NCI-H2196 (cell line): ENCODE results near the gene TNNC1.

ENCODE experiments used
- DNase-seq: peaks from one replicate; lab custom pipeline; 2025; ENCODE audit not compliant: unreplicated experiment; lab: John Stamatoyannopoulos, UW

TNNC1 gene

DNA sequence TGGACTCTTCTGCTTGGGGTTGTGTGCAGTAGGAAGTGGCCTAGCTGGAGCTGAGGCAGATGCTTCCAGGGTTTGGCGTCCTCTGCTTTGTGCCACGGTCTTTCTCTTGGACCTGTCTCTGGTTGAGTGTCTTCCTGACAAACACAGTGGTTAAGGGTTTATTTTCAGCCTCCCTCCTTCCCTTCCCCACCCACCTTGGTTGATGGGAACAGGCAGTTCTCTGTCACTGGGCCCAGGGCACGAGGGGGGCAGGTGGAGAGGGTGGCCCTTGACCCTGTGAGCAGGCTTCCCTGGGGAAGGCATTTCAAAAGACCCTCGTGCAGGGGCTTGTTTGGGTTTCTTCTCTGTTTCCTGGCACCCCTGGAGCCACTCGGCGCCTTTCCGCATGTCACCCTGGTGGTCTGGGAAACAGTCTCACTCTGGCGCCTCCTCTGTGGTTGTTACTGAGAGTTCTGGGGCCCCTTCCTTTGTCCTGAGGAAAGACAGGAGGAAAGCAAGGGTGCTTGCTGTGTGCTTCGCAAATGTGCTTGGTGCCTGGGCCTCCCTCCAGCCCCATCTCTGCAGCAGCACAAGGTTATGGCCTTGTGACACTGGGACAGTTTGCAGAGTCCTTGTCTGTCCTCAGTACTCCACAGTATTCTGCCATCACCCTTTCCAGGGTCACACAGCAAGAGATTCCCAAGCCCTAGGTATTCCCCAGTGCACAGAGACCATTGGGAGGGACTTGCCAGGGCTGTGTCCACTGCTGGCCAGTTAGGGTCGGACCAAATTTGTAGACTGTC, 31.0 kb upstream of the TNNC1 start:
- DNase-seq: no peak

DNA sequence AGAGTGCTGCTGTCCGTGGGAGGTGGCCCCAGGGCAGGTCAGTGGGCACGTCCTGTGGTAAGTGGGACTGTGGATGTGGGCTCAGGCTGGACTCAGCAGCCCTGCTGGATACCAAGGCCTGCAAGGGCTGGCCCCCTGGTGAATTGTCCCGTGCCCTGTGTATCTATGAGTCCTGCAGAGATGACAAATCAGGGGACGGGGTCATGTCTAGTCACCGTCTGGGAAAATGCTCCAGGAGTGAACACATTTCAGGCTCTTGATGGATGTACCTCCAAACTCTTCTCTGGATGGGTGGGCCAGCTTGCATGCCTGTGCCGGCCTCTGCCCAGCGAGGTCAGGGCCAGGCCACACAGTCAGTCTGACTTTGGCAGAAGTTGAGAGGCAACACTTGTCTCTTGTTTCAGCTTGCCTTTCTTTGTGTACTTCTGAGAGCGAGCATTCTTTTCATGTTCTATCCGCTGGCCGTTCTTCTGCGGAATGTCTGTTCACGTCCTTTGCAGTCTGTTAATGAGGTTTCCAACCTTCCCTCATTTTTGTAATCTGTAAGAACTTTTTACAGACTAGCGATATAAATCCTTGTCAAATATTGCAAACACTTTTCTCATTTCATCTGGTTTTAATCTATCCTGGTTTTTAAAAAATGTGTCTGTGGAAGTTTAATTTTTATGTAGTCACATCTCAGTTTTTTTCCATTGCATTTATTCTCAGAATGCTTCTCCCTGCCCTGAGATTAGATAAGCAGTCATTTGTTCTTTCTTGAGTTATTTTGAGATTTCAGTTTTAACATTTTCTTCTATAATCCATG, 29.9 kb upstream of the TNNC1 start:
- DNase-seq: no peak

DNA sequence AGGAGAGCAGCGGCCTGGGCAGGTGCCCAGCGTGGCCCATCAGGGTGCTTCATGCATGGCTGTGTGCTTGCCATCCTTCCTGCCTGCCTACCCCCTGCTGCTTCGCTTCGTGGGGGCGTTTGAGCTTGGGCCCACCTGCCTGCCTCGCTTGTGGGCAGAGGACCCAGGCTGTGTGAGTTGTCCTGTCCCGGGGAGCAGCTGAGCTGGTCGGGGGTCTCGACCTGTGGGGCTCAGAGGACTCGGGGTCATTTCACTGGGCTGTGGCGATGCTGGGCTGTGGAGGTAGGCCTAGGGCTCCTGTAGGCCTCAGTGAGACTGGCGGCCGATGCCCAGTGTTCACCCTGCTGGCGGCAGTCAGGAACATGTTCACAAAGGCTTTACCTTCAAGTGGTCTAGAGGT, 29.2 kb upstream of the TNNC1 start:
- DNase-seq: no peak

DNA sequence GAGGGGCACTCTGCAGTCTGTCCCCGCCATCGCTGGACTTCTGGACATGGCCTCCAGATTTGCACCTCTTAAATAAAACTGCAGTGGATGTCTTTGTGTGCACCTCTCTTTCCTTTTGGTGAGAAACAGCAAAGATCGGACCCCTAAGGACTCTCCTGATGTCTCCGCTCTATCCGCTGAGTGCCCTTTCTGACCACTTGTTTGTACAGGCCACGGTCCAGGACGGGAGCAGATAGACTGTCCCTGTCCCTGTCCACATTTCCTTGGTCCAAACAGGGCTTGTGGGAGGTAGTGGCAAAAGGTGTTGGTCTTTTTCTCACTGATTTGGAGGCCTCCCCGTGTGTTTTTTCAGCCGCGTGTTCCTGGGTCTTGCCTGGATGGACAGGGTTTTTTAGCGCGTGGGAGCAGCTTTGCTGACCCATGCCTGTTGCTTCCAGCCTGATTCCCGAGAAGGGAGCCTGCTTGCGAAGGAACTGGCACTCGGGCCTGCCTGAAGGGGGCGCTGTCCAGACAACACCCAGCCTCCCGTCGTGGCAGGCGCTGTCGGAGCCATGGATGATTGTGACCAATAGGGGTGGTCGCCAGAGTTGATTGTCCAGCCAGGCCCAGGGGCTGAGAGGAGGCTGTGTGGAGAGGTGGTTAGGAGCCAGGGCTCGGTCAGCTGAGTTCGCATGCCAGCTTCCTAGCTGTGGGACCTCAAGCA, 28.1 kb upstream of the TNNC1 start:
- no peak for DNase-seq

GRCh38 chr3:52480768-52481715, 27.2 kb upstream of the TNNC1 start:
- no peak for DNase-seq

GRCh38 chr3:52479877-52480575, 26.2 kb upstream of the TNNC1 start:
- DNase-seq: no peak

- DNase-seq: no peak
These were observed 25.4 kb upstream of the TNNC1 start for GRCh38 chr3:52479037-52479876.

GRCh38 chr3:52477796-52478095, 23.9 kb upstream of the TNNC1 start:
- no peak for DNase-seq

DNA sequence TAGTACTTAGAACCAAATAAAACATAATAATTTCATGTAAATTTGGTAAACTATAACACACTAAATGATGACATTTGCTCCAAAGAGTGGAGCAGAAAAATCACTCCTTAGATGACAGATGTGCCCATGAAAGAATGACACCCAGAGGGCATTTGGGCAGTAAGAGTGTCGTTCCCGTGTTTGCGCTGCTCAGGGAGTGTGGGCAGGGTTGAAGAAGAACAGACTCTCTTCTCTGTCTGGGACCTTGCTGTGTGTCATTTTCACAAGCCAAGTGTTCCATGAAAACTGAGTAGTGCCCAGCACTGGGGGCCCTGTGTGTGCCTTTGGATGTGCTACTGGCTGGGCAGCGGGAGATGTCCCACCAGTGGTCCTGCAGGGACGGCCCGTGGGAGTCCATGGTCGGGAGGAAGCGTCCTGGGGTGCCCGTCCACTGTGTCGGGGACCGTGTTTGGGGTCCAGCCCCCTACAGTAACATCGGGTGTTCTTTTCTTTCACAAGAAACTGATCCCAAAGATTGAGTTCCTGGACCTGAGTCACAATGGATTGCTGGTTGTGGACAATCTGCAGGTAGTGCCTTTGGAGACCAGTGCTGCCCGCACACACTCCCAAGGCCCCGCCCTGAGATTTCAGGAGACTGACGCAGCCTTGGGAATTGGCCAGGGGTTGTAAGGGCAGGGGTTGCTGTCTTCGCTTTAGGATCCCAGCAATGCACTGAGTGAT, 23.4 kb upstream of the TNNC1 start:
- DNase-seq: no peak

DNA sequence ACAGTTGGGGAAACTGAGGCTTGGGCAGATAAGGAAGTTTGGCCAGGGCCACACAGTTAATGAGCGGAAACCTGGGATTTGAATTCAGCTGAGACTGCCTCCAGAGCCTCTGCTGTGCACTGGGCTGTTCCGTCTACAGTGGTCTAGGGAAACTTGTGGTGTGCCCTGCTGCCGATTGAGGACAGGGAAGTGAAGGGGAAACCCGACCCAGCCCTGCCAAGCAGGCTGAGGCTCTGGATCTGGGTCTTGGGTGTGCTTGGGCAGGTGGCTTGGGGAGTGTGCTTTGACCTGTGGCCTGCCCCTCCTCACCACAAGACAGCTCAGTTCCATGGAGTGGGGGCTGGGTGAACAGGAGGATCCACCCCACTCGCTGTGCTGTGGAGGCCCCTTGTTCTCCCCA, 19.2 kb upstream of the TNNC1 start:
- no peak for DNase-seq

GRCh38 chr3:52472239-52473000, 18.6 kb upstream of the TNNC1 start:
- DNase-seq: no peak

DNA sequence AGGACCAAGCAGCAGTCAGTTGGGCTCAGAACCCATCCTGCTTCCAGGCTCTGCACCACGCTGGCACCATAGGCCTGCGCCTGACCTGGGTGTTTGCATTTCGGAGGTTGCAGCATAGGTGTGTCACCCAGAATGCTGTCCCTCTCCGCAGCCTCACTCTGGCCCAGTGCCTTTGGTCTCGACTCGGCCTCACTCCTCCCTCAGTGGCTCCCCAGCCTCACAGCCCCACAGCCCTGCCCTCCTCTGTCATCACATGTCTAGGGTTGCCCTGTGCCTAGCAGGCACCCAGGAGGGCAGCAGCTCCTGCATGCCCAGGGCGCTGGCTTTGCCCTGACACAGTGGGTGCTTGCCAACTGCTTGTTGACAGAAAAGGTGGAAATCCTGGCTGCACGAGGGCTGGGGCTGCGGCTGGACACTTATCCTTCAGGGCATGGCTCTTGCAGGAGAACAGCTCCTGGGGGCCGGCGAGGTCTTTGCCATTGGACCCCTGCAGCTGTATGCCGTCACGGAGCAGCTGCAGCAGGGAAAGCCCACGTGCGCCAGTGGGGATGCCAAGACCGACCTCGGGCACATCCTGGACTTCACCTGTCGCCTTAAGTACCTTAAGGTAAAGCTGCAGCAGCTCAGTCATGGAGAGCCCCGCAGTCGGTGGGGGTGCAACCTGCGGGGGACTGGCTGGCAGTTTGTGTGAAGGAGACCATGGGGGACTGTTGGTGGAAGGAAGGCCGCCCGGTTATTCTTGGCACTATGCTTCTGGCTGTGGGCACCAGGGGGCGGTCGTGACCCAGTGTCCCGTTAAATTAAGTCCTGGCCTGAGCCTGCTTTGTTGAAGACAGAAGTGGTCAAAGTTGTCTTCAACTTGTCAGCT, 17.8 kb upstream of the TNNC1 start:
- DNase-seq: no peak

GRCh38 chr3:52470920-52471319, 17.1 kb upstream of the TNNC1 start:
- no peak for DNase-seq

DNA sequence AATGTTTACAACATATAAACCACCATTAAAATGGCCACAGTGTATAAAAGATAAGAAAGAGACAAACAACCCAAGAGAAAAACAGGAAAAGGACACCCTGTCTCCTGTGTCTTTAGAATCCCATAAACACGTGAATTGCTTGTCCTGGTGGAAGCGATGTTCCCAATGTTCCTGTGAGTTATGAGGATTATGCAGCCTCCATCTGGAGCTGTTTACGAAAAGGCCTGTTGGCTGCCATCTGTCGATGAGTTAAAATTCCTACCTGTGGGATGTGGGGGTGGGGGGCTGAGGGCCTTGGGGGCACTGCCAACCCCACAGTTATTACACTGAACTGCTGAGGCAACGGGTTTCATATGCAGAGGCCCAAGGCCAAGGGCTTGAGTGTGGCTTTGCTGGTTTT, 15.2 kb upstream of the TNNC1 start:
- no peak for DNase-seq

DNA sequence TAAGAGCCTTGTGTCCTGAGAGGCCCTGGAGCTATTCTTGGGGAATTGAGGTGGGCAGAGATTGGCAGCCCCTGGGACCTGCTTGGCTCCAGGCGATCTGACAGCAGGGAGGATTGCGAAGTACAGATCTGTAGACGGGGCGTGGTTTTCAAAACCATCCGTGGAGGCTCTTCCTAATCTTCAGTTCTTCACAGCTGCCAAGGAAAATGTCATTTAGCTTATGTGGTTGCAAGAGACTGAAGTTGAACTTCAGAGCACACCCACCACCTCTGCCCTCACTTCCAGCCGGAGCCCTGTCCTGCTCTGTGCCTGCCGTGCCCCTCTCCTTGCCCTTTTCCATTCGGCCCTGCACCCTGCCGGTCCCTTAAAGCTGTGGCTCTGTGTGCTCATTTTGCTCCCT, 14.5 kb upstream of the TNNC1 start:
- DNase-seq: no peak

- no peak for DNase-seq
These were observed 9.6 kb upstream of the TNNC1 start for GRCh38 chr3:52463416-52463815.

DNA sequence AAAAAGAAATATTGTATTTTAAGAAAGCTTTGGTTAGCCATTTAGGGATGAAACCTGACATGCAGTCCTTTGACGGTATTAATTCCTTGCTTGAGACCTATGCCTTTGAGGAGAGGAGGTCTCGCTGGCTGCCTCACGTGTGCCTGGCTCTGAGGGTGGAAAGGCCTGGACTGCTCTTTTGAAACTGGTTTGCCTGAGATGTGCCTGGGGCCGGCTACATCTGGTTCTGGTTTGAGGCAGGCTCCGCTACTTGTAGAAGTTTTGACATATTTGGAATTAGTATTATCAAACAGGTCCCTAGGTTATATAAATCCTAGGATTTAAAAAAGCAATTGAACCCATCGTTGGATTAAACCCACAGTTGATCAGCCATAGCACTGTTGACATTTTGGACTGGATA, 8.0 kb upstream of the TNNC1 start:
- DNase-seq: no peak
